Endodermal cell (in vitro differentiated cells): ENCODE measurements around the gene AQP1. TPM values are rescaled to one million over a fixed set of nuclear protein-coding genes. Genes with fewer than 3 reads are reported as not detected.

Source experiments
- DNase-seq: peaks from one replicate; pipeline ENCODE4 v3.0.0-alpha.2; 2017
- H3K27ac ChIP-seq: 2 replicates; pipeline ENCODE4 v1.5.1; 2013; ENCODE audit warnings: mild to moderate bottlenecking, low read depth, low read length, moderate library complexity
- H3K27me3 ChIP-seq: 2 replicates; pipeline ENCODE4 v1.6.1; 2013; ENCODE audit warnings: mild to moderate bottlenecking, low read length, moderate library complexity; ENCODE audit not compliant: insufficient read depth, control insufficient read depth, poor library complexity, severe bottlenecking
- H3K36me3 ChIP-seq: 2 replicates; pipeline ENCODE4 v1.7.0; 2013; ENCODE audit warnings: mild to moderate bottlenecking, low read length, moderate library complexity; ENCODE audit not compliant: control insufficient read depth, insufficient read depth
- H3K4me1 ChIP-seq: one replicate; pipeline ENCODE4 v1.7.0; 2013; ENCODE audit warnings: low read length; ENCODE audit not compliant: control insufficient read depth, insufficient read depth
- H3K4me3 ChIP-seq: 2 replicates; pipeline ENCODE4 v1.5.1; 2013; ENCODE audit warnings: mild to moderate bottlenecking, low read length, moderate library complexity
- H3K9ac ChIP-seq: 2 replicates; pipeline ENCODE4 v1.6.1; 2013; ENCODE audit warnings: mild to moderate bottlenecking, low read length, moderate library complexity; ENCODE audit not compliant: poor library complexity, severe bottlenecking; ENCODE audit errors: extremely low read depth
- H3K9me3 ChIP-seq: 2 replicates; pipeline ENCODE4 v1.6.1; 2013; ENCODE audit warnings: mild to moderate bottlenecking, low read length, moderate library complexity; ENCODE audit not compliant: control insufficient read depth
- H3K27ac Mint-ChIP-seq: 2 replicates; pipeline ENCODE4 v1.8.0; 2020; ENCODE audit warnings: mixed read lengths
- H3K27me3 Mint-ChIP-seq: 2 replicates; pipeline ENCODE4 v1.8.0; 2021; ENCODE audit warnings: mild to moderate bottlenecking, mixed read lengths; ENCODE audit not compliant: insufficient read depth
- H3K36me3 Mint-ChIP-seq: 2 replicates; pipeline ENCODE4 v1.8.0; 2020; ENCODE audit warnings: low read depth, mixed read lengths
- H3K4me1 Mint-ChIP-seq: 2 replicates; pipeline ENCODE4 v1.8.0; 2020; ENCODE audit warnings: mixed read lengths
- H3K4me3 Mint-ChIP-seq: 2 replicates; pipeline ENCODE4 v1.8.0; 2020; ENCODE audit warnings: mild to moderate bottlenecking, moderate library complexity, mixed read lengths
- H3K9me3 Mint-ChIP-seq: 2 replicates; pipeline ENCODE4 v1.8.0; 2020; ENCODE audit warnings: mild to moderate bottlenecking, mixed read lengths
- WGBS, 2 experiments: methylation state at CpG; one replicate each; pipeline versions ENCODE4 v1.1.5 to v1.1.7; 2013; ENCODE audit warnings: missing lambda C conversion rate in 2 of 2, mixed read lengths in 1 of 2; ENCODE audit not compliant: insufficient coverage in 1 of 2, insufficient read length in 1 of 2; 5-methylcytosine and 5-hydroxymethylcytosine counted together
- total RNA-seq, 2 donors: library from RNA; stranded (reverse); fragmentation: NEBNext Ultra II Directional in 1 of 2; extraction: Animal tissue kit (Norgen Biotek cat#: 25700) in 1 of 2; gene quantifications; 2 replicates in 1 of 2; 3 replicates in 1 of 2; pipeline ENCODE4 v1.2.1, GENCODE V29; 2021
- TF ChIP-seq, protein P1 (sequence below): fragments of 200-600 bp; sonication (generic); conservative IDR thresholded peaks from 2 replicates; pipeline ENCODE4 v1.5.0; 2021; ENCODE audit warnings: antibody characterized with exemption, mild to moderate bottlenecking

The AQP1 gene
- total RNA-seq, 2 donors from 2014 or later = 0.26 to 0.91 TPM

DNA sequence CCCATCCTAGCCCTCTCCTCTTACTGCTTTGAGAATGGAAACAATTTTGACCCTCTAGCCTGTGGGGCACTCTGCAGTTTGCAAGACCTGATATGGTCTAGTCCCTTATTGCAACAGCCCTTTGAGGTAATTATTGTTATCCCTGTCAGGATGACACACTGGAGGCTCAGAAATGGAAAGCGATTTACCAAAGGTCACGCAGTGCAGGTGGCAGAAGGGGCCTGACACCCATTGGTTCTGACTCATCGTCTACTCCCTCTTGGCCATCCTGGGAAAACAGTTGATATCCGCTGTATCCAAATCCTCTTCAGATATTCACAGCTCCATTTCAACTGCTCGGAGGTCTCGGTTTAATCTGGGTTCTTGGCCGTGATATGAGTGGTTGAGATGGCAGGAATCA, 44.7 kb upstream of the AQP1 start:
- Histone ChIP-seq H3K9ac (no peak overlapping the region), H3K36me3 (no peaks in the 10 kb centered on the region), H3K27me3 (no peaks in the 10 kb centered on the region), H3K27ac (no peak overlapping the region), H3K9me3 (no peaks in the 10 kb centered on the region), H3K4me3 (no peak overlapping the region), H3K4me1 (peaks cover 7% of the 10 kb centered on the region)
- WGBS, 2 experiments = 89 to 93% methylated on average over 6 to 7 of the region's 7 CpGs
- Mint-ChIP-seq H3K27me3 (no peaks in the 10 kb centered on the region), H3K4me3 (no peak overlapping the region), H3K4me1 (peaks cover 19% of the 10 kb centered on the region), H3K36me3 (no peaks in the 10 kb centered on the region), H3K9me3 (no peaks in the 10 kb centered on the region), H3K27ac (no peak overlapping the region)
- TF ChIP-seq, protein P1, sequence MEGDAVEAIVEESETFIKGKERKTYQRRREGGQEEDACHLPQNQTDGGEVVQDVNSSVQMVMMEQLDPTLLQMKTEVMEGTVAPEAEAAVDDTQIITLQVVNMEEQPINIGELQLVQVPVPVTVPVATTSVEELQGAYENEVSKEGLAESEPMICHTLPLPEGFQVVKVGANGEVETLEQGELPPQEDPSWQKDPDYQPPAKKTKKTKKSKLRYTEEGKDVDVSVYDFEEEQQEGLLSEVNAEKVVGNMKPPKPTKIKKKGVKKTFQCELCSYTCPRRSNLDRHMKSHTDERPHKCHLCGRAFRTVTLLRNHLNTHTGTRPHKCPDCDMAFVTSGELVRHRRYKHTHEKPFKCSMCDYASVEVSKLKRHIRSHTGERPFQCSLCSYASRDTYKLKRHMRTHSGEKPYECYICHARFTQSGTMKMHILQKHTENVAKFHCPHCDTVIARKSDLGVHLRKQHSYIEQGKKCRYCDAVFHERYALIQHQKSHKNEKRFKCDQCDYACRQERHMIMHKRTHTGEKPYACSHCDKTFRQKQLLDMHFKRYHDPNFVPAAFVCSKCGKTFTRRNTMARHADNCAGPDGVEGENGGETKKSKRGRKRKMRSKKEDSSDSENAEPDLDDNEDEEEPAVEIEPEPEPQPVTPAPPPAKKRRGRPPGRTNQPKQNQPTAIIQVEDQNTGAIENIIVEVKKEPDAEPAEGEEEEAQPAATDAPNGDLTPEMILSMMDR = no peak
- DNase-seq = no peak

DNA sequence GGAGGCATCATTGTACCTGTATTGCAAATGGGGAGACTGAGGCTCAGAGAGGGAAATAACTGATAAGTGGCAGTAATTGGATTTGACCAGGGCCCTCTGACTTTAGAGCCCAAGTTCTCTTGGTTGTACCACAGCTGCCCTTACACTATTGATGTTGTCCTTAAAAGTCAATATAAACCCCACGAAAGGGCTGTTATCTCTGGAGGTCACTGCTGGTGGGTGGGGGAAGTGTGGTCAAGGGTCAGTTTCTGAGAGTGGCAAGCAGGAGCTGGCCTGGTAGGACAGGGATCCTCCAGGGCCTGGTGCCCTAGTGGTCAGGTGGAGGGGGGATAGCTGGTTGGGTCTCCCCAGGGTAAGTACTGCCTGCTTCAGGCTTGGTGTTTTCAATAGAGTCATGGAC, 44.2 kb upstream of the AQP1 start:
- no peaks in the 10 kb centered on the region for H3K36me3 Mint-ChIP-seq
- H3K36me3 ChIP-seq = no peaks in the 10 kb centered on the region
- no peak overlapping the region for H3K27ac ChIP-seq
- no peak overlapping the region for H3K4me3 Mint-ChIP-seq
- no peak overlapping the region for H3K9ac ChIP-seq
- H3K27ac Mint-ChIP-seq = no peak overlapping the region
- no peak for DNase-seq
- H3K9me3 ChIP-seq = no peaks in the 10 kb centered on the region
- WGBS, 2 experiments = 100% methylated on average over 1 of the region's 1 CpG; no CpG with 5 or more reads in 1 of the 2 experiments
- TF ChIP-seq, protein P1 = no peak
- no peak overlapping the region for H3K4me3 ChIP-seq
- H3K9me3 Mint-ChIP-seq = no peaks in the 10 kb centered on the region
- H3K4me1 ChIP-seq = peaks cover 7% of the 10 kb centered on the region
- no peaks in the 10 kb centered on the region for H3K27me3 ChIP-seq
- peaks cover 19% of the 10 kb centered on the region for H3K4me1 Mint-ChIP-seq
- H3K27me3 Mint-ChIP-seq = no peaks in the 10 kb centered on the region

DNA sequence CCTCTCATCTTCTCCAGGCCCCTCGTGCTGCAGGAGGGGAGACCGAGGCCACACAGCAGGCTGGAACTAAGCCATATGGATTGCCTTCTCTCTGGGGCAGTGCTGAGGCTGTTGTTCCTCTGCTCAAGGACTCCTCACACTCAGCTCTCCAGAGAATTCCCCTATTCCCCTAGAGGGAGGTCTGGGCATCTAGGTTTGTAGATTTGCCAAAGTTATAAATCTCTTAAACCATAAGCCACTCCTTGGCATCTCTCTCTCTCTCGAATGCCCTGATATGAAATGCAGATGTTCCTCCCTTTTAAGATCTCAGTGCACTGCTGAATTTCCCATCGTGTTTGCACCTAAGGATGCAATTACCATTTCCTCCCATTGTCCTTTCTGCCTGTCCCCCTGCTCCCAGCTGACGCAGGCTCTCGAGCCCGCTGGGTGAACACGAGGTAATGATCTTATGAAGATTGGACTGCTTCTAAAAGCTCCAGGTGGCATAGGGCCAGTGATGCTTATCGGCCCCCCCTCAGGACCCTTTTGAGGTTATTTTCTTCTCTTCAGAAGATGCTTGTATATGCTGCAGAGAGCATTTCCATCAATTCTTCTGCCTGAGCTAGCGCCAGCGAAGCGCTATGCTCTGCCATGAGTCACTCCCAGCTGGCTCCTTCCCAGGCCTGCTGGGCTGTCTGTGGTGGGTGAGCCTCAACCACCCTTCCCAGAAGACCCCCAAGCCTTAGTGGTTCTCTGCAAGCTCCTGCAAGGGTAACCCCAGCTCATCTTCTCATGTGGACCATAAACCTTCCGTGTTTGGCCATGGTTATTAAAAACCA, 41.6 kb upstream of the AQP1 start:
- no peak overlapping the region for H3K27ac Mint-ChIP-seq
- WGBS, 2 experiments = 90 to 93% methylated on average over 9 to 13 of the region's 13 CpGs

More for the DNA sequence above, 41.6 kb upstream of the AQP1 start:
- Histone ChIP-seq H3K9me3 (no peaks in the 10 kb centered on the region), H3K27me3 (no peaks in the 10 kb centered on the region), H3K4me1 (peaks cover under 1% of the 10 kb centered on the region), H3K27ac (no peak overlapping the region), H3K9ac (no peak overlapping the region), H3K4me3 (no peak overlapping the region), H3K36me3 (no peaks in the 10 kb centered on the region)
- Mint-ChIP-seq H3K4me1 (peaks cover 5% of the 10 kb centered on the region), H3K36me3 (peaks cover 2% of the 10 kb centered on the region), H3K4me3 (no peak overlapping the region), H3K9me3 (peaks cover 1% of the 10 kb centered on the region), H3K27me3 (no peaks in the 10 kb centered on the region)
- no peak for DNase-seq
- TF ChIP-seq, protein P1 = no peak
